ENCODE measurements around the gene WWOX. TPM values are rescaled to one million over a fixed set of nuclear protein-coding genes. Genes with fewer than 3 reads are reported as not detected.

WWOX gene
- total RNA-seq, 4 donors from 2014 or later: 135 to 209 (median 159) TPM

DNA sequence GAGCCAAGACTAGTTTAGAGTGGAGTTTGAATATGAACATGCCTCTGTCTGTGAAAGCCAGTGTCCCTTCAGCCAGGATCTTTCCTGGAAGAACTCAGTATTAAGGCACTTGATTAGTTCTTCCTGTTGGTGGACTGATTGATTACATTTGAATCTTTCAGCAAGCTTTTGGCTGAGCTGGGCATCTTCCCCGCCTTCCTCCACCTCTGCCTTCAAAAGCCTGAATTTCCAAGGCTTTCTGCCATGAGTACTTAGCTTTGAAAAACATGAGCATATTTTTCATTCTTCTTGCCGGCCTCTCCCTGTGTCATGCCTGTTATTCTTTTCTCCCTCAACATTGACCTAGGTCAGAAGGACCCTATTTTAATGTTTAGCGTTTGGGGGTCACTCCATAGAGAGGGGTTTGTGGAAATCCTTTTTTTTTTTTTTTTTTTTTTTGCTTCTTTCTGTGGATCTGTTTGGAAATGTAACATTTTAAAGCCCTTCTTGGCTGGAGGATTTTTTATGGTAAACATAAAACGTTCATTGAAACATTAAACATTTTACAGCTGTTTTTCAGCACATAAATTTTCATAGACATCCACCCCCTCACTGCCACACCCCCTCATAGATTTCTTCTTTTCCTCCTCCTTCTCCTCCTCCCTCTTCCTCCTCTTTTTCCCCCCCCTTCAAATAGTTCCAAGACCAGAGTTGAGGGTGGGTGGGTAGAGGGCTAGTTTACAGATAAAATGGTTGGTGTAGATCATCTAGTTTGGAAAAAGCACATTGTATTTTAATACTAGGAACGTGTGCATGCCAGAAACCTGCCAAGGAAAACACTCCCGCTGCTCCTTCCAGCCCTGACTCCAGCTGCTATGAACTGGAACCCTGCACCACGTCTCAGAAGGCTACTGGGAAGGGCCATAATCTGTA, 645.9 kb downstream of the WWOX start:
- Histone ChIP-seq H3K27me3 (no peaks in the 10 kb centered on the region), H3K9me3 (no peaks in the 10 kb centered on the region), H3K36me3 (no peaks in the 10 kb centered on the region), H3K27ac (peak overlapping the region; percentile 72 to 96 (median 76)), H3K4me3 (replicated peaks in 1 of 3) (no peak overlapping the region), H3K4me1 (peaks cover 18 to 24% of the 10 kb centered on the region in 2 donors)
- WGBS, 2 donors: 31 to 35% methylated on average over 7 of the region's 7 CpGs
- DNase-seq: peak; percentile 46 to 56
- intact Hi-C loops (cut with DNase I): no loop called here
- TF ChIP-seq, protein P1, sequence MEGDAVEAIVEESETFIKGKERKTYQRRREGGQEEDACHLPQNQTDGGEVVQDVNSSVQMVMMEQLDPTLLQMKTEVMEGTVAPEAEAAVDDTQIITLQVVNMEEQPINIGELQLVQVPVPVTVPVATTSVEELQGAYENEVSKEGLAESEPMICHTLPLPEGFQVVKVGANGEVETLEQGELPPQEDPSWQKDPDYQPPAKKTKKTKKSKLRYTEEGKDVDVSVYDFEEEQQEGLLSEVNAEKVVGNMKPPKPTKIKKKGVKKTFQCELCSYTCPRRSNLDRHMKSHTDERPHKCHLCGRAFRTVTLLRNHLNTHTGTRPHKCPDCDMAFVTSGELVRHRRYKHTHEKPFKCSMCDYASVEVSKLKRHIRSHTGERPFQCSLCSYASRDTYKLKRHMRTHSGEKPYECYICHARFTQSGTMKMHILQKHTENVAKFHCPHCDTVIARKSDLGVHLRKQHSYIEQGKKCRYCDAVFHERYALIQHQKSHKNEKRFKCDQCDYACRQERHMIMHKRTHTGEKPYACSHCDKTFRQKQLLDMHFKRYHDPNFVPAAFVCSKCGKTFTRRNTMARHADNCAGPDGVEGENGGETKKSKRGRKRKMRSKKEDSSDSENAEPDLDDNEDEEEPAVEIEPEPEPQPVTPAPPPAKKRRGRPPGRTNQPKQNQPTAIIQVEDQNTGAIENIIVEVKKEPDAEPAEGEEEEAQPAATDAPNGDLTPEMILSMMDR (IDR thresholded peaks at IDR 0.05): no peak
- TF ChIP-seq POLR2A (IDR thresholded peaks at IDR 0.05): no peak

DNA sequence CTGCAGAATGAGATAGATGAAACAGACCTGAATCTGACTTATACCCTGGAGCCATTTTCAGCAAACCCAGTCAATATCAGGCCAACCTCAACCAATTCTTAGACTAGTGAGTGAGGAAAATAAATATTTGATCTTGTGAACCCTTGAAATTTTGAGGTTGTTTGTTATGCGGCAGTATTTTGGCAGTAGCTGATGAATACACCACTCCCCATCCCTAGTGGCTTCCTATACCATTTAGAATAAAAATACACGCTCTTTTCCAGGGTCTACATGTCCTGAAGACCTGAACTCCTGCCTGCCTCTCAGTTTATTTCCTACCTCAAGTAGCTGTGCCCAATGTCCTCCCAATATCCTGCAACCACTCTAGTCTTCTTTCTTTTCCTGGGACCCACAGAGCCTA, 647.3 kb downstream of the WWOX start:
- peaks cover 21 to 32% of the 10 kb centered on the region in 2 donors for H3K4me1 ChIP-seq
- H3K9me3 ChIP-seq: no peaks in the 10 kb centered on the region
- H3K4me3 ChIP-seq (replicated peaks in 1 of 3): no peak overlapping the region
- no peak for TF ChIP-seq POLR2A (IDR thresholded peaks at IDR 0.05)
- TF ChIP-seq, protein P1 (IDR thresholded peaks at IDR 0.05): no peak
- WGBS, 2 donors: 89 to 95% methylated on average over 2 of the region's 2 CpGs
- peak overlapping the region in 1 of 3 donors; percentile 76 for H3K27ac ChIP-seq
- intact Hi-C loops (cut with DNase I): no loop called here
- H3K36me3 ChIP-seq: no peaks in the 10 kb centered on the region
- DNase-seq: no peak
- no peaks in the 10 kb centered on the region for H3K27me3 ChIP-seq

DNA sequence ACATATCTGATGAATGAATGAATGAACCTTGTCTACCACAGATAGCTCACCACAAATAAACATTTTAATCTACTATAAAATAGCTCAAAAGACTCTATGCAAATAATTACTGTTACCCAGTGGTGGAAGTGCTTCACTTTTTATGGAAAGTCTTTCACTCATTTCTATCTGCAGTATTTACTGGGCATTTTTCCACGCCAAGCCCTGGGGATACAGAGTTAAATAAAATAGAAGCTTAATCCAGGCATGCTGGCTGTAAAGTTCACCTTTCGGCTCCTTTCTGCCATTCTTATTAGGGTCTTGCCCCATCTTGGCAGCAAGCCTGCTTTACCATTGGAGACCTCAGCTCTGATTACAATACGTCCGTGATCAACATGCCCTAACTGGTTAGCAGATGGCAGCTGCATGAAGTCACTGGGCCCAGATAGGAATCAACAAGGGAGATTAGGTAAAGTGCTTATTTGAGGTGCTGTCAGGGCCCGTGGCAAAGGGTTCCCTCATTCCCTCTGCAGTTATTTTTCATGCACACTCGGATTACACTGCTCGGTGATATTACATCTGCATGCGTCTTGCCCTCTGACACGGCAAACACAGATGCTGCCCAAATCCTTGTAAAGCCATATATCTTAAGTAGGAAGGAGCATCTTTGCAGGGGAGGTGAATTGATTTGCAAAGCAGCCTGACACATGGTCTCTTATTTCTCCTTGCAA, 648.9 kb downstream of the WWOX start:
- WGBS, 2 donors: 95 to 98% methylated on average over 9 of the region's 9 CpGs
- DNase-seq: no peak
- intact Hi-C loops (cut with DNase I): no loop called here
- Histone ChIP-seq H3K27me3 (no peaks in the 10 kb centered on the region), H3K4me3 (replicated peaks in 1 of 3) (no peak overlapping the region), H3K36me3 (no peaks in the 10 kb centered on the region), H3K4me1 (peaks cover 23 to 33% of the 10 kb centered on the region in 2 donors), H3K27ac (no peak overlapping the region), H3K9me3 (no peaks in the 10 kb centered on the region)
- TF ChIP-seq POLR2A (IDR thresholded peaks at IDR 0.05): no peak
- TF ChIP-seq, protein P1 (IDR thresholded peaks at IDR 0.05): no peak

DNA sequence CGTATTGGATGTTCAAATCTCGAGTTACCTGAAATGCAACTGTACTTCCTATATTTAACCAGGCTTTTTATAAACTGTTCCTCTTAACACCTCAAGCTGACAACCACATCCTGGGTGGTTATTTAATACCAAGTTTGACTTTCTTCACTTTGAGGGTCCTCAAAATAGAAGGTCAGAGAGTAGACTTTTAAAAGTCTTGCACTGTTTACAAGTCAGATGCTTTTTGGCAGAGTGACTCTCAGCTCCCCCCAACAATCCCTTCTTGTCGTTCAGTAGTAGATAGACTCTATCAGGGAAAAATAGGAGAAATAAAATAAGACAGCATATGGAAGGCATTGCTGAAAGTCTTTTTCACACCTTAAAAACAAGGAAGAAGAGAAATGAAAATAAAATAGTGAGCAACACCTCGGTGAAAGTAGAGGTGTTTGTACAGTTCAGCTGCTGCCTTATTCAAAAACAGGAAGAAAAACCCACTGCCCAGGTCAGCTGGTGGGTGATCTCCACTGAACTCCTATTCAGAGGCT, 650.4 kb downstream of the WWOX start:
- no peaks in the 10 kb centered on the region for H3K27me3 ChIP-seq
- H3K36me3 ChIP-seq: no peaks in the 10 kb centered on the region
- TF ChIP-seq POLR2A (IDR thresholded peaks at IDR 0.05): no peak
- TF ChIP-seq, protein P1 (IDR thresholded peaks at IDR 0.05): no peak
- H3K9me3 ChIP-seq: no peaks in the 10 kb centered on the region
- intact Hi-C loops (cut with DNase I): no loop called here
- DNase-seq: no peak
- H3K4me3 ChIP-seq (replicated peaks in 1 of 3): no peak overlapping the region
- WGBS, 2 donors: 62 to 69% methylated on average over 4 of the region's 4 CpGs
- peaks cover 18 to 21% of the 10 kb centered on the region in 2 donors for H3K4me1 ChIP-seq
- H3K27ac ChIP-seq: no peak overlapping the region

All from thyroid gland (tissue), 4 donors.